Measurements from ENCODE around the gene HOXC12.

HOXC12 gene

DNA sequence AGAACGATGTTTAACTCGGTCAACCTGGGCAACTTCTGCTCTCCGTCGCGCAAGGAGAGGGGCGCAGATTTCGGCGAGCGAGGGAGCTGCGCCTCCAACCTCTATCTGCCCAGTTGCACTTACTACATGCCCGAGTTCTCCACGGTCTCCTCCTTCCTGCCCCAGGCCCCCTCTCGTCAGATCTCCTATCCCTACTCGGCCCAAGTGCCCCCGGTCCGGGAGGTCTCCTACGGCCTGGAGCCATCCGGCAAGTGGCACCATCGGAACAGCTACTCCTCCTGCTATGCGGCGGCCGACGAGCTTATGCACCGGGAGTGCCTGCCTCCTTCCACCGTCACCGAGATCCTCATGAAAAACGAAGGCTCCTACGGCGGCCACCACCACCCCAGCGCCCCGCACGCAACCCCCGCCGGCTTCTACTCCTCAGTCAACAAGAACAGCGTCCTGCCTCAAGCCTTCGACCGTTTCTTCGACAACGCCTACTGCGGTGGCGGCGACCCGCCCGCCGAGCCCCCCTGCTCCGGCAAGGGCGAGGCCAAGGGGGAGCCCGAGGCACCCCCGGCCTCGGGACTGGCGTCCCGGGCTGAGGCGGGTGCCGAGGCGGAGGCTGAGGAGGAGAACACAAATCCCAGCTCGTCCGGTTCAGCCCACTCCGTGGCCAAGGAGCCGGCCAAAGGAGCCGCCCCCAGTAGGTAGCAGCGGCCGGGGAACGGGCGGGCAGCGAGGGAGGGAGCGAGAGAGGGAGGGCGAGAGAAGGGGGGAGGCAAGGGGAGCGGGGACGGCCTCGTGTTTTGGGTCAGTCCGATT, 18.7 kb downstream of the HOXC12 start:
- no peak for DNase-seq

- DNase-seq, result no peak
Measured at GRCh38 chr12:53974084-53975063, 19.7 kb downstream of the HOXC12 start, which contains the start of gene HOTAIR. Gene HOTAIR (minus strand): TSS chr12:53974954.

- no peak for DNase-seq
Measured at GRCh38 chr12:53975064-53975471, 20.4 kb downstream of the HOXC12 start.

- DNase-seq, result no peak
Measured at GRCh38 chr12:53975479-53976152, 20.9 kb downstream of the HOXC12 start.

DNA sequence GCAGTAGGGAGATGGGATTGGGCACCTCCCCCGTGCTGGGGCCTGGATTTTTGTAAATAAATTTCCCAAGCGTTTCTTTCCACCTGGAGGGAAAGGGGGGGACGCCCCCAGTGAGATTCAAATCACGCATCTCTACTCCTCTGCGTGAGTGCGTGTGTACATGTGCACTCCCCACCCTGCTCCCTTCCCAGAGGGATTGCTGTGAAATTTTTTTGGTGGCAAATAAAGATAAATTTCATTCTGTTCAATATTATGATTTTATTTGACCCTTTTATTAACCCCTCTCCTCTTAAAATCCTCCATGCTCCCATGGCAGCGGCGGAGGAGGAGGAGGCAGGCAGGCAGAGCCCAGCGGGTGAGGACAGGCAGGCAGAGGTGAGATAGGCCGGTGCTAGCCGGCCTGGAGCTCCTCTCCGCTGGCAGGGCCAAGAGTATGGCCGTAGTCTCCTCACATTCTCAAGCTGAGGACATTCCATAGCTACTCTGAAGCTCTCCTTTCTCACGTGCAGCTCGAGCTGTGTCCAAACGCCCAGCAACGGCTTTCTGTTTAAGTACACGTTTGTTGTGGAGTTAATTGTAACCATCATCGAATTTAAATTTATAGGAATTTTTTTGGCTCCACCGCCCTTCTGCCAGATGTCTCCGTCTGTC, 21.6 kb downstream of the HOXC12 start:
- no peak for DNase-seq

- no peak for DNase-seq
Measured at GRCh38 chr12:53976823-53977595, 22.3 kb downstream of the HOXC12 start.

GRCh38 chr12:53977596-53978445, 23.1 kb downstream of the HOXC12 start:
- no peak for DNase-seq

DNA sequence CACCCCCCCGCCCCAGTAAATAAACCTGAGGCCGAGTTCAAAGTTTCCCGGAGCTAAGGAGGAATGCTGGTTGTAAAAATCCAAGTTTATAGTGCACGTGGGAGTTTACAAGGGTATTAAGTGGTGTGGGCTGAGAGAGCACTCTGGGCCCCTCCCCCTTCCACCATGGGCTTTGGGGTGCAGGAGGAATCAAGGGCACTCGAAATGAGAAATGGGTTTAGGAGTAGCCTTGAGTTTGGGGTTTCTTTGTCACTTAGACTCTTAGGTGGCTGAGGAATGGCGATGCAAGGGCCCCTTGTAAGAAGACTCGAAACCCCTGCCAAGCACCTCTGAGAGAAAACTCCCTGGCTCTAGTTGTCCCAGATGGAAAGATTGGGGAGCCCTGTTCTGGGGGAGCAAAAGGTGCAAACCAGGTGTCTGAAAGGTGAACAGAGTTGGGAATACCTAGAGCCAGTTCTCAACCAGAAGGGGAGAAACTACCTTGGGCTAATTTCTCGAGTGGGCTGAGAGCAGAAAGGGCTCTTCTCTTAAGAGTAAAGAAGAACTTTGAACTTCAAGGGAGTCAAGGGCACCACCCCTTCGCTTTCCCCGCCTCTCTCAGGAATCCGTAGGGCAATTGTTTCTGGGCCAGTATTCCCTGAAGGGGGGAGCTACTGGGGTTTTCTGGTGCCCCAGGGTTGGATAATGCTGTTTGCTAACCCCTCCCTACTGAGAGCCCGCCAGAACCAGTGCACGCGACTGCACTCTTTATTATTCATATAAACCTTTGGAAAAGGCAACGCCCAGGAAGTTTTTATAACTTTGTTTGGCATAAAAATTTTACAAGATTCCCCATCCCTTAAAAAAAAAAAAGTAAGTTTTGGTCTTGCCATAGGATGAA, 24.0 kb downstream of the HOXC12 start:
- no peak for DNase-seq

- no peak for DNase-seq
Measured at GRCh38 chr12:53980104-53980801, 25.6 kb downstream of the HOXC12 start.

GRCh38 chr12:53980802-53981496, 26.2 kb downstream of the HOXC12 start:
- DNase-seq, result no peak

DNA sequence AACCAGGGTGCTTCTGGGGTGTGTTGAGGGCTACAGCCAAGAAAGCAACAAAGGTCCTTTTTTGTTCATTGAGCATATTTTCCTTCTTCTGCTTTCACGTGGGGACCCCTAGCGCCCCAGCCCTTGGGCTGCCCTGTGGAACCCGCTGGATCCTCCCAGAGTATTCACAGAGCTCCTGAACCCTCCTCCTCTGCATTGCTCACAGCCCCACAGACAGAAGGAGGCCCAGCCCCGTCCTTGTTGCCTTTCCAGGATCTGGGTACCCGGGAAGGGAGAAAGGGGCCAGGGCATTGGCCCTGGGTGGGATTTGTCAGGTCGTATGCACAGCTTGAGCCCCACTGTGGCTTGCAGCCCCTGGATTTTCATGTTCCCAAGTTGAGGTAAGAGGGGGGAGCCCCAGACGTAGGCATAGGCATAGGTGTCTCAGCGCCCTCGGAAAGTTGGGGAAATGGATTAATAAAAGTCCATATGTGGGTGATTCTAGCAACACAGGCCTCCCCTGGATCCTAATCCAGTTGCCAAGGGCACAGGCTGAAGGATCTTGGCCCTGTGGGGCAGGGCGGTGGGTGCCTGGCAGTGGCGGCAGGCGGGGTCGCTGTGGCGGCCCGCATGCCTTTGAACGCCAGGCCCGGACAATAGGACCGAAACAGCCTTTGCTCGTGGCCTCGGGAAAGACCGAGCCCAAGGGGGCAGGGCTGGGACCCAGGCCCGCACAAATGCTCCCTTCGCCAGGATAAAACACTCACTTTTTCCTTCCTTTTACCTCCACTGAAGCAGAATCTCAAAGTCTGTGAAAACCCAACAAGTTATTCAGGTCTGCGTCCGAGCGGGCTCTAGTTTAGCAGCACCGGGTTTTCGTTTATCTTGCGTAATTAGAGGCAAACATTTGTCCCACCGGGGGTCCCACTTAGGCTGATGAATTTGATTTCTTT, 27.2 kb downstream of the HOXC12 start:
- DNase-seq, result no peak

GRCh38 chr12:53982648-53983567, 28.2 kb downstream of the HOXC12 start:
- no peak for DNase-seq

DNA sequence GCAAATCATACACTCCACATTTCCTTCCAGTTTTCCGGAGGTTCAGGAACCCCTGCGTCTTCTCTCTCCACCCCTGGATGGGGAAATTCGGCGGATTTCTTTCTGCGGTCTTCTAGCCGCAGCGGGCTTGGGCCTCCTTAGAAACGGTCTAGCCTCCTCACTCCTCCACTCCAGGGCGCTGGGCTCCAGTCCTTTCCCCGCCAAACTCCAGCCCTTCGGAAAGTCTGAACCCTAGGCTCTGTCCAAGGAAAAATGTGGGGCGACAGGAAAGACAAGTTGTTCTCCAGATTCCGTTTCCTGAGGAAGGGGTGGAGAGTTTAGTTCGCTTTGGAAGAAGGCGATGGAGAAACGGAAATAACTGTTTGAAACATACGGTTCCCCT, 28.9 kb downstream of the HOXC12 start:
- no peak for DNase-seq

- DNase-seq, result no peak
Measured at GRCh38 chr12:53983950-53984572, 29.4 kb downstream of the HOXC12 start.

DNA sequence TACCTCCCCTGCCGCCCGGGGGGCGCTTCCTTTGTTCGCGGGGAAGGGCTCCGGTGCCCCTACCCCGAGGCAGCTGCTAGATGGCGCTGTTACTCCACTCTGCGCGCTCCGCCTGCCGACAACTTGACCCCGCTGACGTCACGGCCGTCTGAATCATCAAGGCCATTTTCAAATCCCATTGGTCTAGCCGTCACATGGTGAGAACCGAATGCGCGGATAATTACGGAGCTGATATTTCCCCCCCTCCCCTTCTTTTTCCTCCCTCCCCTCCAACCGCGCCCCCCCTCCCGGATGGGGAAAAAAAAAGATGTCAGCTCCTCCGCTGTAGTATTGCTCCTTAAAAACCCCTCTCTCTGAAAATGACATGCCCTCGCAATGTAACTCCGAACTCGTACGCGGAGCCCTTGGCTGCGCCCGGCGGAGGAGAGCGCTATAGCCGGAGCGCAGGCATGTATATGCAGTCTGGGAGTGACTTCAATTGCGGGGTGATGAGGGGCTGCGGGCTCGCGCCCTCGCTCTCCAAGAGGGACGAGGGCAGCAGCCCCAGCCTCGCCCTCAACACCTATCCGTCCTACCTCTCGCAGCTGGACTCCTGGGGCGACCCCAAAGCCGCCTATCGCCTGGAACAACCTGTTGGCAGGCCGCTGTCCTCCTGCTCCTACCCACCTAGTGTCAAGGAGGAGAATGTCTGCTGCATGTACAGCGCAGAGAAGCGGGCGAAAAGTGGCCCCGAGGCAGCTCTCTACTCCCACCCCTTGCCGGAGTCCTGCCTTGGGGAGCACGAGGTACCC, 30.4 kb downstream of the HOXC12 start, which contains the start of gene HOXC10:
TSS of gene HOXC10 (plus strand) at position 246 of the 791 bp plus-strand sequence. CDS start at position 360, 114 bp downstream.
- peak; percentile 68 to 70 for DNase-seq

All from activated CD4-positive, alpha-beta T cell treated with anti-CD3 and anti-CD28 coated beads, Interleukin-2, amount 50 U/mL, for 4 hours (primary cell).